Muscle of arm (tissue), 12 donors: ENCODE results near the gene RGS17. TPM values are rescaled to one million over a fixed set of nuclear protein-coding genes. Genes with fewer than 3 reads are reported as not detected.

Source experiments
- polyA plus RNA-seq, 12 donors: library from polyadenylated mRNA; unstranded; fragments of 120-200 nt; gene quantifications; one replicate each; pipeline ENCODE4 v1.2.1, GENCODE V29; 2013; ENCODE audit not compliant: insufficient read length in 12 of 12

The RGS17 gene
- polyA plus RNA-seq, 12 donors: 0.78 to 4.3 (median 1.1) TPM; not detected in 1

Other genes with a start within 250 kb of the RGS17 start
- 10 to 100 TPM in 11 of 12 donors, not detected in 1; 11.5 to 23.0 (median 18.6) TPM for gene FBXO5, start 148.2 kb downstream of the RGS17 start, polyA plus RNA-seq
- 10 to 100 TPM in 11 of 12 donors, not detected in 1; 16.4 to 40.5 (median 22.0) TPM for gene MTRF1L, start 128.6 kb downstream of the RGS17 start, polyA plus RNA-seq